Peyer's patch (tissue), 4 donors: Measurements from ENCODE around the gene RIC3. TPM values are rescaled to one million over a fixed set of nuclear protein-coding genes. Genes with fewer than 3 reads are reported as not detected.
"Not testable (repeated sequence)": the region's sequence is repeated elsewhere in the genome, so short reads cannot be mapped to it uniquely, and the experiment has no call there.

Source experiments
- DNase-seq, 3 donors: peaks; one replicate each; pipeline ENCODE4 v3.0.0-alpha.2; 2017 to 2019
- H3K27ac ChIP-seq, 4 donors: fragments of 200-600 bp; sonication (generic); one replicate each; pipeline ENCODE4 v1.5.1; 2016 to 2019
- H3K27me3 ChIP-seq, 2 donors: fragments of 200-600 bp; sonication (generic); one replicate each; pipeline ENCODE4 v1.5.1; 2019
- H3K36me3 ChIP-seq, 3 donors: fragments of 200-600 bp; sonication (generic); one replicate each; pipeline ENCODE4 v1.5.1; 2016 to 2019
- H3K4me1 ChIP-seq, 4 donors: fragments of 200-600 bp; sonication (generic); one replicate each; pipeline ENCODE4 v1.5.1; 2016 to 2019
- H3K4me3 ChIP-seq, 4 donors: fragments of 200-600 bp; sonication (generic); 1 replicate in 3 of 4; 2 replicates in 1 of 4; pipeline ENCODE4 v1.5.1; 2016 to 2019; ENCODE audit warnings: mild to moderate bottlenecking in 1 of 4
- H3K9me3 ChIP-seq, 4 donors: fragments of 200-600 bp; sonication (generic); one replicate each; pipeline ENCODE4 v1.5.1; 2016 to 2019; ENCODE audit warnings: mild to moderate bottlenecking in 1 of 4
- CTCF ChIP-seq, 6 experiments: fragments of 450-650 bp in 4 of 6; fragments of 200-600 bp in 2 of 6; sonication (generic) in 1 of 6; IDR thresholded peaks; one replicate each; pipeline ENCODE4 v1.5.1; 2017 to 2019; ENCODE audit warnings: antibody characterized with exemption in 6 of 6, mild to moderate bottlenecking in 3 of 6, moderate library complexity in 1 of 6
- POLR2A ChIP-seq, 2 donors: fragments of 450-650 bp; IDR thresholded peaks; one replicate each; pipeline ENCODE4 v1.5.1; 2017; ENCODE audit warnings: antibody characterized with exemption in 2 of 2, mild to moderate bottlenecking in 2 of 2, moderate library complexity in 2 of 2
- total RNA-seq, 4 donors: library from RNA; depleted of rRNA; stranded (reverse); fragments of >200 nt; gene quantifications; one replicate each; pipeline ENCODE4 v1.1.0, GENCODE V29; 2016

Gene RIC3
- total RNA-seq, 4 donors from 2014 or later = 2.8 to 26.4 (median 4.9) TPM

- DNase-seq = no peak
- Histone ChIP-seq H3K27me3 (peaks cover 0 to 3% of the 10 kb centered on the region in 2 donors), H3K36me3 (no peaks in the 10 kb centered on the region), H3K27ac (no peak overlapping the region), H3K4me1 (no peaks in the 10 kb centered on the region), H3K9me3 (no peaks in the 10 kb centered on the region), H3K4me3 (no peak overlapping the region)
- no peak for TF ChIP-seq CTCF (IDR thresholded peaks at IDR 0.05)
- no peak for TF ChIP-seq POLR2A (IDR thresholded peaks at IDR 0.05)
Observed at GRCh38 chr11:8164746-8165145, 4.1 kb downstream of the RIC3 start.

GRCh38 chr11:8161627-8162304, 7.1 kb downstream of the RIC3 start:
- not testable (repeated sequence) for H3K27ac ChIP-seq, H3K27me3 ChIP-seq, H3K9me3 ChIP-seq, H3K4me3 ChIP-seq, H3K36me3 ChIP-seq, DNase-seq, H3K4me1 ChIP-seq

DNA sequence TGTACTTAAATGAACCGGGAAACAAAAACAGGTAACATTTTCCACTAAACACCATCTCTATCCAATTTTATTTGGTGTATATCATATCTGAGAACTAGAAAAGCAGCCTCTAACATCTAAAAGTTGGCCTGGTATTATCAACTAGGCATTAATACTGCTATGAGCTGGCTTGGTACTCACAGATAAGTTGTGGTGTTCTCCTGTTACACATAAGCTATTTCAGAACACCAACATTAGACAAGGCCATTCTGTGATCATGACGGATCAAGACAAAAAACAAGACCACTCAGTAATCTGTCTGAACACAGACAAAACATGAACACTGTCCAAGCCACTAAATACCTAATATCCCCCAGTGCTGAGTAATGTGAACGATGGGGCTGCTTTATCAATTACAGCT, 11.9 kb downstream of the RIC3 start:
- TF ChIP-seq CTCF (IDR thresholded peaks at IDR 0.05) (no peak), POLR2A (IDR thresholded peaks at IDR 0.05) (no peak)
- Histone ChIP-seq H3K36me3 (no peaks in the 10 kb centered on the region), H3K27ac (no peak overlapping the region), H3K27me3 (no peaks in the 10 kb centered on the region), H3K4me1 (no peaks in the 10 kb centered on the region), H3K9me3 (no peaks in the 10 kb centered on the region), H3K4me3 (no peak overlapping the region)
- no peak for DNase-seq

- no peak overlapping the region for H3K27ac ChIP-seq
- H3K36me3 ChIP-seq = no peaks in the 10 kb centered on the region
- no peak for TF ChIP-seq POLR2A (IDR thresholded peaks at IDR 0.05)
- no peak for TF ChIP-seq CTCF (IDR thresholded peaks at IDR 0.05)
- no peak overlapping the region for H3K4me3 ChIP-seq
- no peak for DNase-seq
- no peaks in the 10 kb centered on the region for H3K9me3 ChIP-seq
- no peaks in the 10 kb centered on the region for H3K27me3 ChIP-seq
- no peaks in the 10 kb centered on the region for H3K4me1 ChIP-seq
Observed at GRCh38 chr11:8149726-8150125, 19.1 kb downstream of the RIC3 start.

- H3K9me3 ChIP-seq = no peaks in the 10 kb centered on the region
- peaks cover 0 to 4% (median 0%) of the 10 kb centered on the region in 3 donors for H3K36me3 ChIP-seq
- H3K4me1 ChIP-seq = no peaks in the 10 kb centered on the region
- DNase-seq = no peak
- no peaks in the 10 kb centered on the region for H3K27me3 ChIP-seq
- H3K27ac ChIP-seq = no peak overlapping the region
- TF ChIP-seq POLR2A (IDR thresholded peaks at IDR 0.05) (no peak), CTCF (IDR thresholded peaks at IDR 0.05) (no peak)
- no peak overlapping the region for H3K4me3 ChIP-seq
Observed at GRCh38 chr11:8138526-8138925, 30.3 kb downstream of the RIC3 start.

DNA sequence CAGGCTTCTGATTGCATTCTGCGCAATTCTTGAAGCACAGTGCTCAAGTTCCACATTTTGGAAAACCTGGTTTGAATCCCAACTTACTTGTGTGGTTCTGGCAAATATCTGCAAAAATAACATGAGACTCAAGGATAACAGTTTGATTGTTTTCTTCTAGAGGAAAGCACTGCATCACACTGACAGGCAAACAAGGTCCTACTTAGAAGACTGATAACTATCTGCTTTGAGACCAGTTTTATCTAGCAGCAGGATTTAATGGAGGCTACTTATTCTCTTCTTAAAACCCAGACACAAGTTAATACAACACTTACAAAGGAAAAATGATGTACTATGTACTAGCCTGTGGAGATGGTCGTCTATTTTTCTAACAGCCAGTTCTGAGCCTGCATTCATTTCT, 41.4 kb downstream of the RIC3 start:
- no peak for TF ChIP-seq POLR2A (IDR thresholded peaks at IDR 0.05)
- TF ChIP-seq CTCF (IDR thresholded peaks at IDR 0.05) = no peak
- Histone ChIP-seq H3K9me3 (no peaks in the 10 kb centered on the region), H3K4me3 (no peak overlapping the region), H3K36me3 (no peaks in the 10 kb centered on the region), H3K27me3 (no peaks in the 10 kb centered on the region), H3K27ac (no peak overlapping the region), H3K4me1 (no peaks in the 10 kb centered on the region)
- no peak for DNase-seq
